ENCODE data around the gene ENDOU. TPM values are rescaled to one million over a fixed set of nuclear protein-coding genes. Genes with fewer than 3 reads are reported as not detected.

ENDOU gene
- total RNA-seq, 1 experiment from 2014 or later, result not detected

GRCh38 chr12:47734725-47735480 lies 9.6 kb upstream of the ENDOU start:
- no TSS peak for BruUV-seq (replicated peaks)
- Mint-ChIP-seq H3K36me3 (ENCODE audit: insufficient read depth, unreplicated experiment) (no peaks in the 10 kb centered on the region), H3K4me3 (ENCODE audit: unreplicated experiment) (no peak overlapping the region), H3K27ac (ENCODE audit: low read depth, unreplicated experiment) (no peak overlapping the region), H3K27me3 (ENCODE audit: insufficient read depth, unreplicated experiment) (no peaks in the 10 kb centered on the region), H3K9me3 (ENCODE audit: unreplicated experiment) (no peaks in the 10 kb centered on the region), H3K4me1 (ENCODE audit: insufficient read depth, unreplicated experiment) (peaks cover 17% of the 10 kb centered on the region)
- ChIA-PET POLR2A (no interaction called here), CTCF (interaction anchor here (2.0 to 4.4 kb wide), 4 partner anchors 20 to 103 kb away, joined by 6 to 25 read pairs (median 16); no protein-coding TSS in a partner anchor)
- TF ChIP-seq CTCF (IDR thresholded peaks at IDR 0.05; ENCODE audit: unreplicated experiment), result no peak
- intact Hi-C loops (cut with micrococcal nuclease), result no loop called here
- no peak for DNase-seq (ENCODE audit: unreplicated experiment)

GRCh38 chr12:47733142-47733541 lies 7.9 kb upstream of the ENDOU start:
- no peak overlapping the region for H3K4me3 Mint-ChIP-seq (ENCODE audit: unreplicated experiment)
- CTCF ChIA-PET, result interaction anchor here (0.6 to 11.6 kb wide), 13 partner anchors 10 to 231 kb away, joined by 3 to 173 read pairs (median 4); no protein-coding TSS in a partner anchor
- H3K27me3 Mint-ChIP-seq (ENCODE audit: insufficient read depth, unreplicated experiment), result no peaks in the 10 kb centered on the region
- no peak overlapping the region for H3K27ac Mint-ChIP-seq (ENCODE audit: low read depth, unreplicated experiment)
- no peak for TF ChIP-seq CTCF (IDR thresholded peaks at IDR 0.05; ENCODE audit: unreplicated experiment)
- H3K9me3 Mint-ChIP-seq (ENCODE audit: unreplicated experiment), result no peaks in the 10 kb centered on the region
- no TSS peak for BruUV-seq (replicated peaks)
- POLR2A ChIA-PET, result interaction anchor here (0.9 kb wide), 1 partner anchor 11 kb away, joined by 3 read pairs; no protein-coding TSS in a partner anchor
- intact Hi-C loops (cut with micrococcal nuclease), result no loop called here
- H3K36me3 Mint-ChIP-seq (ENCODE audit: insufficient read depth, unreplicated experiment), result no peaks in the 10 kb centered on the region
- no peak for DNase-seq (ENCODE audit: unreplicated experiment)
- peaks cover 26% of the 10 kb centered on the region for H3K4me1 Mint-ChIP-seq (ENCODE audit: insufficient read depth, unreplicated experiment)

DNA sequence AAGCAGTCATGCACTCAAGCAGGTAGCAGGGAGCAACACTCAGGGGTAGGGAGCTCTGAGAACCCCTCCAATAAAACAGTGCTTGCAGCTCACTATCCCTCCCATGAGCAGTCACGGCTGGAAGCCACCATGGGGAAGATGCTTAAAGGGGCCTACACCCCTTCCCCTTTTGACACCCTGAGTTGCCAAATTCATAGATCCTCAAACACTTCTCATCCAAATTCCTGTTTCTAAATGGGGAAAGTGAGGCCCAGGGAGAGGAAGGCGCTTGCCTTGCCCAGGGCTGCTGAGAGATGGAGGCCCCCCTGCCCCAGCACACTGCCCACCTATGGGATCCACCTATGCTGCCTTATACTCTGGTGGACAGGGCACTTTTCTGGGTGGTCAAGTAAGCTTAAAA lies 7.2 kb upstream of the ENDOU start:
- Mint-ChIP-seq H3K9me3 (ENCODE audit: unreplicated experiment) (no peaks in the 10 kb centered on the region), H3K27ac (ENCODE audit: low read depth, unreplicated experiment) (no peak overlapping the region), H3K27me3 (ENCODE audit: insufficient read depth, unreplicated experiment) (no peaks in the 10 kb centered on the region), H3K4me3 (ENCODE audit: unreplicated experiment) (no peak overlapping the region), H3K36me3 (ENCODE audit: insufficient read depth, unreplicated experiment) (no peaks in the 10 kb centered on the region), H3K4me1 (ENCODE audit: insufficient read depth, unreplicated experiment) (peaks cover 25% of the 10 kb centered on the region)
- no peak for DNase-seq (ENCODE audit: unreplicated experiment)
- no TSS peak for BruUV-seq (replicated peaks)
- intact Hi-C loops (cut with micrococcal nuclease), result no loop called here
- CTCF ChIA-PET, result interaction anchor here (0.6 to 11.6 kb wide), 7 partner anchors 10 to 49 kb away, joined by 3 to 173 read pairs (median 6); no protein-coding TSS in a partner anchor
- POLR2A ChIA-PET, result interaction anchor here (0.8 to 0.9 kb wide), 2 partner anchors 12 to 86 kb away, joined by 3 read pairs; no protein-coding TSS in a partner anchor
- TF ChIP-seq CTCF (IDR thresholded peaks at IDR 0.05; ENCODE audit: unreplicated experiment), result no peak

DNA sequence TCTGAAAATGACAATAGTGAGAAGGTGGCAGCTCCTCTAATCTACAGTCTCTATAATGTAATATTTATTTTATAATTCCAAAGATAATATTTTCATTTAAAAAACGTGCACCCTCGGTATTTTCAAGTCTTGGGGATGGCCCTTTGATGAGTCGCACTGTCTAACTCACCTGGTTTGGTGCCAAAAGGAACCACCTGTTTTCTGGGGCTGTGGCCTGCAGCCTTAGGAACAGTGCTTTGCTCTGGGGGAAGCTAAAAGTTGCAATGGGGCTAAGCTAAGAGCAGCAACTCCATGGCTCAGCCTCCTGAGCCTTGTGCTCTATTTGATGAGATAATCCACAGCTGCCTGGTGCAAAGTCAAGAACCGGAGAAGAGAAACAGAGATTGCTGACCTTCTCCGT lies 6.4 kb upstream of the ENDOU start:
- Mint-ChIP-seq H3K9me3 (ENCODE audit: unreplicated experiment) (no peaks in the 10 kb centered on the region), H3K4me1 (ENCODE audit: insufficient read depth, unreplicated experiment) (peaks cover 17% of the 10 kb centered on the region), H3K27me3 (ENCODE audit: insufficient read depth, unreplicated experiment) (no peaks in the 10 kb centered on the region), H3K36me3 (ENCODE audit: insufficient read depth, unreplicated experiment) (no peaks in the 10 kb centered on the region), H3K27ac (ENCODE audit: low read depth, unreplicated experiment) (no peak overlapping the region), H3K4me3 (ENCODE audit: unreplicated experiment) (no peak overlapping the region)
- no TSS peak for BruUV-seq (replicated peaks)
- DNase-seq (ENCODE audit: unreplicated experiment), result no peak
- POLR2A ChIA-PET, result no interaction called here
- CTCF ChIA-PET, result interaction anchor here (1.0 to 11.6 kb wide), 5 partner anchors 11 to 107 kb away, joined by 3 to 173 read pairs (median 5); no protein-coding TSS in a partner anchor
- no peak for TF ChIP-seq CTCF (IDR thresholded peaks at IDR 0.05; ENCODE audit: unreplicated experiment)
- intact Hi-C loops (cut with micrococcal nuclease), result no loop called here
